DND-41 (cell line): Measurements from ENCODE around the gene MYH6.
"Not testable (repeated sequence)": the region's sequence is repeated elsewhere in the genome, so short reads cannot be mapped to it uniquely, and the experiment has no call there.

Source experiments
- ATAC-seq: fragments of 200-7000 bp; cut with Tn5 transposase; 3 replicates; pipeline ENCODE4 v1.9.1; 2021; ENCODE audit warnings: low read depth; ENCODE audit not compliant: insufficient read depth
- DNase-seq: peaks from one replicate; pipeline ENCODE4 v3.0.0-alpha.2; 2020
- H2AFZ ChIP-seq: 2 replicates; pipeline ENCODE4 v1.6.0; 2012; ENCODE audit warnings: low read depth, low read length
- H3K27ac ChIP-seq: 2 replicates; pipeline ENCODE4 v1.5.1; 2012; ENCODE audit warnings: low read length, inconsistent platforms
- H3K27me3 ChIP-seq: fragments of 200-600 bp; sonication (generic); 2 replicates; pipeline ENCODE4 v1.6.0; 2012; ENCODE audit warnings: low read length, mild to moderate bottlenecking, inconsistent platforms; ENCODE audit not compliant: insufficient read depth, poor library complexity
- H3K36me3 ChIP-seq: 2 replicates; pipeline ENCODE4 v1.5.1; 2012; ENCODE audit warnings: low read length, inconsistent platforms; ENCODE audit not compliant: insufficient read depth
- H3K4me1 ChIP-seq: 2 replicates; pipeline ENCODE4 v1.5.1; 2012; ENCODE audit warnings: mild to moderate bottlenecking, low read length; ENCODE audit not compliant: insufficient read depth
- H3K4me2 ChIP-seq: 2 replicates; pipeline ENCODE4 v1.6.0; 2012; ENCODE audit warnings: mild to moderate bottlenecking, moderate library complexity, low read length, inconsistent platforms; ENCODE audit not compliant: insufficient read depth
- H3K4me3 ChIP-seq, 2 experiments: fragments of 200-600 bp in 1 of 2; shearing (Covaris generic) in 1 of 2; 2 replicates each; pipeline ENCODE4 v1.5.1; 2012 to 2016; ENCODE audit warnings: inconsistent platforms in 2 of 2, low read length in 2 of 2, mild to moderate bottlenecking in 2 of 2, low read depth in 1 of 2, moderate library complexity in 1 of 2
- H3K79me2 ChIP-seq: 2 replicates; pipeline ENCODE4 v1.6.0; 2012; ENCODE audit warnings: low read length, inconsistent platforms; ENCODE audit not compliant: insufficient read depth
- H3K9ac ChIP-seq: 2 replicates; pipeline ENCODE4 v1.6.0; 2012; ENCODE audit warnings: low read depth, mild to moderate bottlenecking, inconsistent platforms, low read length, moderate library complexity
- H3K9me3 ChIP-seq: 2 replicates; pipeline ENCODE4 v1.5.1; 2012; ENCODE audit warnings: low read length, moderate library complexity, mild to moderate bottlenecking, inconsistent platforms; ENCODE audit not compliant: insufficient read depth, severe bottlenecking
- H4K20me1 ChIP-seq: 2 replicates; pipeline ENCODE4 v1.6.0; 2012; ENCODE audit warnings: low read length; ENCODE audit not compliant: insufficient read depth
- EZH2 ChIP-seq: IDR thresholded peaks from 3 replicates; pipeline ENCODE4 v1.6.1; 2012; ENCODE audit warnings: borderline replicate concordance, low read depth, mild to moderate bottlenecking, moderate library complexity, low read length, inconsistent platforms; ENCODE audit not compliant: severe bottlenecking
- TF ChIP-seq, protein P1 (sequence below): IDR thresholded peaks from 2 replicates; pipeline ENCODE4 v1.5.1; 2012; ENCODE audit warnings: borderline replicate concordance, low read length, moderate library complexity, mild to moderate bottlenecking; ENCODE audit not compliant: poor library complexity, severe bottlenecking; ENCODE audit errors: extremely low read depth

MYH6 gene

DNA sequence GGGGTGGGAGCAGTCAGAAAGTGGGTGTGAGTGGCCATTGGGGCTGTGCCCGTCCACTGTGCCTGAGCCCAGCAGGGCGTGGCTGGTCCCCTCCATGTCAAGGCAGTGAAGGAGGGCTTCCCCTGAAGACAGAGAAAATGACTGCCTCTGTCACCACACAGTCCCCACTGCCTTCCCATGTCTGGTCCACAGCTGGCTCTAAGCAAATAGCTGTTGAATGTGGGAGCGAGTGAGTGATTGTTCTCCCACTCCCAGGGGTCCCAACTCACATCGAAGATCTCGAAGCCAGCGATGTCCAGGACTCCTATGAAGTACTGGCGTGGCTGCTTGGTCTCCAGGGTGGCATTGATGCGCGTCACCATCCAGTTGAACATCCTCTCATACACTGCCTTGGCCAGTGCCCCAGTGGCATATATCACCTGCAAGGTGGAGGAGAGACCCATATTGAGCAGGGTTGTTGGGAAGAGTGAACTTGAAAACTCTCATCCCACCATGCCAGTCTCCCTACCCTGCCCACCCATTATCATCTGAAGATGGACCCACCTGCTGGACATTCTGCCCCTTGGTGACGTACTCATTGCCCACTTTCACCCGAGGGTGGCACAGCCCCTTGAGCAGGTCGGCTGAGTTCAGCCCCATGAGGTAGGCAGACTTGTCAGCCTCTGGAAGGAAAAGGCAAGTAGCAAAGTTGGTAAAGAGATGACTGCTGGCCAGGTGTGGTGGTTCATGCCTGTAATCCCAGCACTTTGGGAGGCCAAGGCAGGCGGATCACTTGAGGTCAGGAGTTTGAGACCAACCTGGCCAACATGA lies 20.8 kb upstream of the MYH6 start:
- no peak for DNase-seq
- Histone ChIP-seq H3K36me3 (no peaks in the 10 kb centered on the region), H3K4me1 (no peaks in the 10 kb centered on the region), H3K4me2 (no peak overlapping the region), H3K27me3 (peaks cover 10% of the 10 kb centered on the region), H3K79me2 (no peaks in the 10 kb centered on the region), H4K20me1 (no peaks in the 10 kb centered on the region), H3K9me3 (no peaks in the 10 kb centered on the region), H3K9ac (no peak overlapping the region), H3K27ac (no peak overlapping the region), H3K4me3 (no peak overlapping the region), H2AFZ (no peak overlapping the region)
- TF ChIP-seq, protein P1, sequence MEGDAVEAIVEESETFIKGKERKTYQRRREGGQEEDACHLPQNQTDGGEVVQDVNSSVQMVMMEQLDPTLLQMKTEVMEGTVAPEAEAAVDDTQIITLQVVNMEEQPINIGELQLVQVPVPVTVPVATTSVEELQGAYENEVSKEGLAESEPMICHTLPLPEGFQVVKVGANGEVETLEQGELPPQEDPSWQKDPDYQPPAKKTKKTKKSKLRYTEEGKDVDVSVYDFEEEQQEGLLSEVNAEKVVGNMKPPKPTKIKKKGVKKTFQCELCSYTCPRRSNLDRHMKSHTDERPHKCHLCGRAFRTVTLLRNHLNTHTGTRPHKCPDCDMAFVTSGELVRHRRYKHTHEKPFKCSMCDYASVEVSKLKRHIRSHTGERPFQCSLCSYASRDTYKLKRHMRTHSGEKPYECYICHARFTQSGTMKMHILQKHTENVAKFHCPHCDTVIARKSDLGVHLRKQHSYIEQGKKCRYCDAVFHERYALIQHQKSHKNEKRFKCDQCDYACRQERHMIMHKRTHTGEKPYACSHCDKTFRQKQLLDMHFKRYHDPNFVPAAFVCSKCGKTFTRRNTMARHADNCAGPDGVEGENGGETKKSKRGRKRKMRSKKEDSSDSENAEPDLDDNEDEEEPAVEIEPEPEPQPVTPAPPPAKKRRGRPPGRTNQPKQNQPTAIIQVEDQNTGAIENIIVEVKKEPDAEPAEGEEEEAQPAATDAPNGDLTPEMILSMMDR, result no peak
- TF ChIP-seq EZH2, result no peak
- ATAC-seq, result no peak

DNA sequence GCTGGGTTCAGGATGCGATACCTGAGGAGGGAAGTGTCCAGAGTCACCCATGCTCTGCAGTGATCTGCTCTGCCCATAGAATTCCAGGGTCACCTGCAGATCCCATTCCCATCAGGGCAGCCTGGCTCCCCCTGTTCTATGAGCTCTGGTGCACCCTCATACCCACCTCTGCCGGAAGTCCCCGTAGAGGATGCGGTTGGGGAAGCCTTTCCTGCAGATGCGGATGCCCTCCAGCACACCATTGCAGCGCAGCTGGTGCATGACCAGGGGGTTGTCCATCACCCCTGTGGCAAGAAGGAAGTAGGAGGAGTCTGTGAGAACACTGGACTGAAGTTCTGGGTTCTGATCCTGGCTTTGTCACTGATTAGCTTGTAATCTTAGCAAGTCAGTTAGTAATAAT lies 17.7 kb upstream of the MYH6 start:
- H4K20me1 ChIP-seq, H3K4me1 ChIP-seq, DNase-seq, H3K27ac ChIP-seq, H3K36me3 ChIP-seq, H3K4me3 ChIP-seq, H3K79me2 ChIP-seq, H3K9ac ChIP-seq, H3K9me3 ChIP-seq, ATAC-seq, H3K4me2 ChIP-seq, H2AFZ ChIP-seq: not testable (repeated sequence)
- peaks cover 19% of the 10 kb centered on the region for H3K27me3 ChIP-seq

DNA sequence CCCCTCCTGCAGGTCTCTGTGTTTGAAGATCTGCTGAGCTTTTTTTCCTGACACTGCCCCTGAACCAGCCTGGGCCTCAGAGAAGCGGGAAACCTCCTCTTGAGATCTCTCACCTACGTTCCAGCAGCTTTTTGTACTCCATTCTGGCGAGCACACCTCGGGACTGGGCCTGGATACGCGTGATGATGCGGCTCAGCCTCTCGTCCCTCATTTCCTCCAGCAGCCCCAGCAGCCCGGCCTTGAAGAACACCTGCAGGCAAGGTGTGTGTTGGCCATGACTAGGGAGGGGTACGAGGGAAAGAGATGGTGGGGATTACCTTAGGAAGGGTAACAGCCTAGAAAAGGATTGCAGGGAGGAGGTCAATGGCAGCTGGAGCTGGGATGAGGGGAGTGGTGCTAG lies 17.1 kb upstream of the MYH6 start:
- Histone ChIP-seq H3K9me3 (no peaks in the 10 kb centered on the region), H3K79me2 (no peaks in the 10 kb centered on the region), H3K4me1 (no peaks in the 10 kb centered on the region), H2AFZ (no peak overlapping the region), H3K4me2 (no peak overlapping the region), H4K20me1 (no peaks in the 10 kb centered on the region), H3K27me3 (peaks cover 24% of the 10 kb centered on the region), H3K36me3 (no peaks in the 10 kb centered on the region), H3K27ac (no peak overlapping the region), H3K4me3 (no peak overlapping the region), H3K9ac (no peak overlapping the region)
- TF ChIP-seq, protein P1, result no peak
- TF ChIP-seq EZH2, result no peak
- ATAC-seq (no peak), DNase-seq (no peak)

DNA sequence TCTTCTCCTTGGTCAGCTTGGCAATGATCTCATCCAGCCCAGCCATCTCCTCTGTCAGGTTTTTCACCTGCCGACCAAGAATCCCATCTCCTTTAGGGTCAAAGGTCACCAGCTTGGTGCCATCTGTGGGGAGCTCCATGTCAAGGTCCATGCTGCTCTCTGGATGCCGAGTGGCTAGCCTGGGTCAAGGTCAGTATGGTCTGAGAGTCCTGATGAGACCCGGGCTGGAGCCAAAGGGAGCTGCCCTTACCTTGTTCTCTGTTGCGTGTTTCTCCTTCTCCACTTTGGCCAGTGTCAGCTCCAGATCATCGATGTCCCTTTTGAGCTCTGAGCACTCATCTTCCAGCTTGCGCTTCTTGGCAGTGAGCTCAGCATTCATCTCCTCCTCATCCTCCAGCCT lies 15.6 kb upstream of the MYH6 start:
- Histone ChIP-seq H3K9me3 (no peaks in the 10 kb centered on the region), H3K79me2 (no peaks in the 10 kb centered on the region), H3K4me1 (no peaks in the 10 kb centered on the region), H3K4me2 (no peak overlapping the region), H4K20me1 (no peaks in the 10 kb centered on the region), H2AFZ (no peak overlapping the region), H3K36me3 (no peaks in the 10 kb centered on the region), H3K4me3 (no peak overlapping the region), H3K27ac (no peak overlapping the region), H3K27me3 (peaks cover 30% of the 10 kb centered on the region), H3K9ac (no peak overlapping the region)
- TF ChIP-seq EZH2, result no peak
- TF ChIP-seq, protein P1, result no peak
- DNase-seq (no peak), ATAC-seq (no peak)
